A673 (cell line): ENCODE measurements around the gene LARP7.

Experiments used
- EZH2 ChIP-seq: fragments of 200-600 bp; sonication (generic); IDR thresholded peaks from 2 replicates; pipeline ENCODE4 v1.6.1; 2017; ENCODE audit warnings: borderline replicate concordance, low read depth, mild to moderate bottlenecking, mixed read lengths, antibody characterized with exemption, low read length; ENCODE audit not compliant: poor library complexity, severe bottlenecking
- TF ChIP-seq, protein P1 (sequence below): fragments of 300-800, 200-600 bp; sonication (generic); conservative IDR thresholded peaks from 2 replicates; pipeline ENCODE4 v1.5.1; 2017; ENCODE audit warnings: low read depth, mild to moderate bottlenecking, antibody characterized with exemption, low read length, moderate library complexity, mixed read lengths

- TF ChIP-seq, protein P1, sequence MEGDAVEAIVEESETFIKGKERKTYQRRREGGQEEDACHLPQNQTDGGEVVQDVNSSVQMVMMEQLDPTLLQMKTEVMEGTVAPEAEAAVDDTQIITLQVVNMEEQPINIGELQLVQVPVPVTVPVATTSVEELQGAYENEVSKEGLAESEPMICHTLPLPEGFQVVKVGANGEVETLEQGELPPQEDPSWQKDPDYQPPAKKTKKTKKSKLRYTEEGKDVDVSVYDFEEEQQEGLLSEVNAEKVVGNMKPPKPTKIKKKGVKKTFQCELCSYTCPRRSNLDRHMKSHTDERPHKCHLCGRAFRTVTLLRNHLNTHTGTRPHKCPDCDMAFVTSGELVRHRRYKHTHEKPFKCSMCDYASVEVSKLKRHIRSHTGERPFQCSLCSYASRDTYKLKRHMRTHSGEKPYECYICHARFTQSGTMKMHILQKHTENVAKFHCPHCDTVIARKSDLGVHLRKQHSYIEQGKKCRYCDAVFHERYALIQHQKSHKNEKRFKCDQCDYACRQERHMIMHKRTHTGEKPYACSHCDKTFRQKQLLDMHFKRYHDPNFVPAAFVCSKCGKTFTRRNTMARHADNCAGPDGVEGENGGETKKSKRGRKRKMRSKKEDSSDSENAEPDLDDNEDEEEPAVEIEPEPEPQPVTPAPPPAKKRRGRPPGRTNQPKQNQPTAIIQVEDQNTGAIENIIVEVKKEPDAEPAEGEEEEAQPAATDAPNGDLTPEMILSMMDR, result no peak
- TF ChIP-seq EZH2, result no peak
These were observed 5.6 kb downstream of the LARP7 start for GRCh38 chr4:112642526-112642925.
